NCI-H146 (cell line): ENCODE results near the gene PITX2.
"Not testable (repeated sequence)": the region's sequence is repeated elsewhere in the genome, so short reads cannot be mapped to it uniquely, and the experiment has no call there.

Experiments
- DNase-seq: peaks from one replicate; lab custom pipeline; 2025; lab: John Stamatoyannopoulos, UW

PITX2 gene

DNA sequence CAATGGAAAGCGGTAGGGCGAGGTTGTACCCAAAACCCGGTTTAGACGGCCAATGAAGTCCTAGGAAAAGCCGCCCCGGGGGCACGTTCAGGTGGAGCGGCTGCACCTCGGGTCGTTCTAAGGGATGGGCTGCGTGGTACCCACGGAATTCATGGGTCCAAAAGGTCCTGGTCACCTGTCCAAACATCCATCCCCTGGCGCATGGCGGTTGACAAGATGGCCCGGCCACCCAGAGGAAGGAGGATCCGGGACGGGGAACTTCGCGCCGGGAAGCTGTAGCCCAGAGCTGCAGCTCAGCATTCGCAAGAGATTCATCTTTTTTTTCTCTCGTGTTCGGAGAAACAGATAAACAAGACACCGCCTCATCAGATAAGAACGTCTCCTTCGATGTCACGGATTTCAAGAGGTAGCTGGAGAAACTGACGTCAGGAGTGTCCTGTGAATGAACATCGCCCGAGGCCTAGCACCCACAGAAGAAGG is 10.9 kb downstream of the PITX2 start:
- DNase-seq, result no peak

GRCh38 chr4:110610940-110611831 is 11.7 kb downstream of the PITX2 start:
- DNase-seq, result no peak

GRCh38 chr4:110610620-110610939 is 12.3 kb downstream of the PITX2 start:
- no peak for DNase-seq

- DNase-seq, result no peak
Observed at GRCh38 chr4:110609044-110609750, 13.7 kb downstream of the PITX2 start.

DNA sequence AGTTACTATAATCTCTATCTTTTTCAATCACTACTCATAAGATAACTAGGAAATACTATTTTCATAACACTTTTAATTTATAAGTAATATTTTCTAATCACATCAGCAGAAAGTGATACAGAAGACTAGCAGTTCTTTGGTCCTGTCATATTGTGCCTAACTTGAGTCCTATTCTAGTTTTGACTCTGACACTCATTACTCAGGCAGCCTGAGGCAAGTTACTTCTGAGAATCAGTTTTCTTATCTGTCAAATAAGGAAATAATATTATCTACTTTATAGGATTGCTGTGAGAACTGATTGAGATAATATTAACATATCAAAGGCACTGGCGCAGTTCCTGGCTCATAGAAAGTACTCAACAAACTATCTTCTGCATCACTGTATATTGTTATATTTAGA is 17.8 kb downstream of the PITX2 start:
- DNase-seq, result no peak

DNA sequence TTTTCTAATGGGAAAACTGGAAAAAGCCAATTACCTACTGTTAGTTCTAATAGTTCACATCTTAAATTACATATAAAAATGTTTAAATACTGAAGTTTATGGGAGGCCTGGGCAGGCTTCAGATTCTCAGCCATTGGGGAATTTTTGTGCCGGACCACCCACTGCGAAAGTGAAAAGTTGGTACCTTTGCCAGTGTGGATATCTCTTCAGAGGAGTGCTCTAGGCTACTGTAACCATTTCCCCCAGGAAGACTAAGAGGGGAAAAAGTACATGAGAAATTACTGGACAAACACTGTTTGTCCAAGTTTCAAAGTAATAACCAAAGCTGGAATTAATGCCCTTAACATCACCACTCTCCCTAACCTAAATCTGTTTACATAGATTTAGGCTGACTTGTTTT is 20.8 kb downstream of the PITX2 start:
- no peak for DNase-seq

DNA sequence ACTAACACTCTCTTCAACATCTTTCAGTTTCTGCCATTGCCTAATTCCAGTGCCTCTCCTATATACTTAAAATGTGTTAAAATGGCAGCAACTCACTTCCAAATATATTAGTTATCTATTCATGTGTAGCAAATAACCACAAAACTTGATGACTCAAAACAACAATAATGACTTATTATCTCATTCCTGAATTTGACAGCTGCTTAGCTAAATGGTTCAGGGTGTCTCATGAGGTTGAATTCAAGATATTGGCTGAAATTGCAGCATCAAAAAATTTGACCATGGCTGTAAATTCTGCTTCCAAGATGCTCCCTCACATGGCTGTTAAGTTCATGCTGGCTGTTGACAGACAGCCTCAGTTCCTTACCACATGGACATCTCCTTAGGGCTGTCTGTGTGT is 25.3 kb downstream of the PITX2 start:
- DNase-seq, result no peak

DNA sequence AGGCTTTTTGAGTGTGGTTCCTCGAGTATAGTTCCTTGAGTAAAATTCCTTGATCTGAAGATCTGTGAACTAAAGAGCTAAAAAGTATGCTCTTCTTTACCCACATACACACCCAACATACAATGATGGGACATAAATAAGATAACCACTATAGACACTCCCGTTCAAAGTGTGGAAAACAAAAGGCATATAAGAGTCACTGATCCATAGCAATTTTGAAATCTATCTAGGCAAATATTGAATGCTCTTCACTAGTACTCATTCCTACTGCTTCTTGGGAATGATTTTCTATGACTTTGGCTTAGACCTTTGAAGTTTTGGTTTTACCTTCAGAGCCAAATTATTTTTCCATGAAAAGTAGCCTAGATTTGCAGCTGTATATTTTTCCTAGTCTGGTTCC is 26.4 kb downstream of the PITX2 start:
- DNase-seq, result no peak

DNA sequence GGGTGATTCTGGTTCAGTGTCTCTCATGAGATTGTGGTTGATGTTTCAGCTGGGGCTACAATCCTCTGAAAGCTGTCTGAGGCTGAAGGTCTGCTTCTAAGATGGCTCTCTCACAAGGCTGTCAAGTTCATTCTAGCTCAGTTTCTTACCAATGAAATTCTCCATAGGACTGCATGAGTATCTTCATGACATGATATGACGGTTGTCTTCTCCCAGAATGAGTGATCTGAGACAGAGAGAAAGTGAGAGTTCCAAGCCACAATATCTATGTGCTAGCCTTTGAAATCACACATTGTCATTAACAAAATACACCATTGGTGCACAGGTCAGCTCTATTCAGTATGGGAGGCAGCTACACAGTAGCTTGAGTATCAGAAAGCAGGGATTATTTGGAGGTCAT is 27.3 kb downstream of the PITX2 start:
- DNase-seq, result no peak

DNA sequence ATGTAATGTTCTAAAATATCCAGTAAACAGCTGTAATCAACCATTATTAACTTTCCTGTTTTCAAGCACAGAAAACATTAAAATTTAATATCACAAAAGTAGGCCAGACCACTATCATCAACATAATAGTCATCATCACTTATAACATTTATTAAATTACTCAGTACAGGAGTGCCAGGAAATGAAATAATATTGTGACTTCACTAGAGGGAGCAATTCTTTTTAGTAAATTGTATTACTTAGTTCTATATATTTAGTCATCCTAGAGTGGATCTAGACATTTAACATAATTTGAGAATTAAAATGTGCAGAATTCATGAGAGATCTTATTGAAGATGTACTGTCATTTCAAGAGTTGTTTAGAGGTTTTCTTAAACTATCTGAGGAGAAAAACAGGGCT is 33.6 kb downstream of the PITX2 start:
- no peak for DNase-seq

- DNase-seq, result no peak
Observed at GRCh38 chr4:110587666-110588285, 35.1 kb downstream of the PITX2 start.

- no peak for DNase-seq
Observed at GRCh38 chr4:110586131-110586850, 36.6 kb downstream of the PITX2 start.

DNA sequence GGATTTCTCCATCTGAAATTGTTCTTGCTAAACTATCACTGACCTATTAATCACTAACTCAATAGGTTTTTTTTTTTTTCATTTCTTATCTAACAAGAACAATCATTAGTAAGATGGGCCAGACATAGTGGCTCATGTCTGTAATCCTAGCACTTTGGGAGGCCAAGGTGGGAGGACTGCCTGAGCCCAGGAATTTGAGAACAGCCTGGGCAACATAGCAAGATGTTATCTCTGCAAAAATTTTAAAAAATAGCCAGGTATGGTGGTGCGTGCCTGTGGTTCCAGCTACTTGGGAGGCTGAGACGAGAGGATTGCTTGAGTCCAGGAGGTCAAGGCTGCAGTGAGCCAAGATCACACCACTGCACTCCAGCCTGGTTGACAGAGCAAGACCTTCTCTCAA is 46.2 kb downstream of the PITX2 start:
- not testable (repeated sequence) for DNase-seq
